Activated gamma-delta T cell treated with Interleukin-2 at 50 U/mL for 16 hours (primary cell): ENCODE measurements around the gene TOX2.

ENCODE experiments used
- DNase-seq: peaks from one replicate; pipeline ENCODE4 v3.0.0-alpha.2; 2020

The TOX2 gene

DNA sequence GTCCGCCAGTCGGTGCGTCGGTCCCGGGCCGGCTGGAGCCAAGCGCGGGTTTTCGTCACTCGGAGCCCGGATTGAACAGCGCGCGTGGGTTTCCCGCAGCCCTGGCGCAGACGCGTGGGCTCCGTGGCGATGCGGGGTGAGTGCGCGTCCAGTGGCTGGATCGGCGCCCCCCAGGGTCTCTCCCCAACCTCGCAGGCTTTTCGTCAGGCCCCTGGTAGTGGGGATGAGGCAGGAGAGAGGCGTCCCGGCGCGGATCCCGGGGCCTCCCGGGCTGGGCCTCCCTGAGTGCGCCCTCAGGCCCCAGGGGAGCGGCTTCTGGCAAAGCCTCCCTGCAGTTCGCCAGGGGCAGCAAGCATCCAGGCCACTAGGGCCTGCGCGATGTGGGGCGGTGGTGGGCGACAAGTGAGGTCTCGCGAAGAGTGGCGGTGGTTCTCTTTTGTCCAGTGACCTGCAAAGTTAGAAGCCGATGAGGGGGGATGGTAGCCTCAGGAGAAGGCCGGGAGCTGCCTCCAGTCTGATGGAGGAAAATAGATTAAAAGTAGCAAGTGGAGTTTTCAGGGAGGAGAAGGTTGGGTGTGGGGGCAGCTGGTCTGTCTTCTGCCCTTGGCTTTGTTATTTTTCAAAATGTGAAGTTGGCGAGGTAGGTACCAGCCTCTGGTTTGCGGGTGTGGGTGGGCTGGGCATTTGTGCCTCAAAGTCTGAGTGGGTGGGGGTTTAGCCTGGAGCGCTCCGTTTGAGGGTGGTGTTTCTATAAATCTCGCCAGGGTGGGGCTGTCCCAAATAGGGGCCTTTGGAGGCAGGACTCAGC is 1.6 kb downstream of the TOX2 start:
- no peak for DNase-seq

DNA sequence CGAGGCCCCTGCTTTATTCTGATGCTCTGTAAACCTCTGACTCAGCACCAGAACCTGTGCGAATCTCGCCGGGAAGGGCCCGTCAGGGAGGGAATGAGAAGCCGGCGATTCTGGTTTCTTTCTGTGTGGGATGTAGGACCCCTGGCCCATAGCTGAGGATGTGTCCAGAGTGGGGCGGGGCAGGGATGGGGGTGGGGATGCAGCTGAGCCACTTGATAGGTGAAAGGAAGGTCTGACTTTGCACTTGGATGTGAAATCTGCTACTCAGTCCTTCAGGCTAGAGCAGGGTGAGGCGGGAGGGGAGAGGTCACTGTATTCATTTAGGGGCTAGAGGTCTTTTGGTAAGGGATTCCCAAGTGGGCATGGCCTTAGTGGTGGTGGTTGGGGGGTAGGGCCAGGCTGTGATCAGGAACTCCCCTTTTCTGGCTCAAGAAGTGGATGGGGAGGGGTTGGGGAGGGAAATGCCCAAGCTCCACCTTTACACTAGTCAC is 2.3 kb downstream of the TOX2 start:
- DNase-seq: no peak

- DNase-seq: no peak
Observed at GRCh38 chr20:43917380-43917779, 2.7 kb downstream of the TOX2 start.

DNA sequence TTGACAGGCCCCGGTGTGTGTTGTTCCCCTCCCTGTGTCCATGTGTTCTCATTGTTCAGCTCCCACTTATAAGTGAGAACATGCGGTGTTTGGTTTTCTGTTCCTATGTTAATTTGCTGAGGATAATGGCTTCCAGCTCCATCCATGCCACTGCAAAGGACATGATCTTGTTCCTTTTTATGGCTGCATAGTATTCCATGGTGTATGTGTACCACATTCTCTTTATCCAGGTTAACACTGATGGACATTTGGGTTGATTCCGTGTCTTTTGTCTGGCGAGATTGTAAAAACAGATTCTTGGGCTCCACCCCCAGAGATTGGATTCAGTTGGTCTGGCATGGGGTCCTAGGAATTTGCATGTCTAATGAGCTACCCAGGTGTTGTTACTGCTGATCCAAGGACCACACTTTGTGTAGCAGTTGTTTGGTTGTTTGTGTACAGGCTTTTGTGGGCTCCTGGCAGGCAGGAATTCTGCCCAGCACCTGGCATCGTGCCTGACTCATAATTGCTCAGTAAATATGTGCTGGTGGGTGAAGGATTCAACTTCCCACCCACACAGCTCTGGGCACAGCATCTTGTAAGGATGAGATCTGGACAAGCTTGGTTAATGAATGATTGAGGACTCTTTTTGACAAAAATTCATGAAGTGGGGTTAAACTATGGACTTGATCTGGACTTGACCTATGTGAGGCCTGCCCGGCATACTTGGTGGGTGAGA is 5.2 kb downstream of the TOX2 start:
- no peak for DNase-seq

- DNase-seq: no peak
Observed at GRCh38 chr20:43920797-43921196, 6.1 kb downstream of the TOX2 start.

- DNase-seq: no peak
Observed at GRCh38 chr20:43921227-43921780, 6.7 kb downstream of the TOX2 start.

DNA sequence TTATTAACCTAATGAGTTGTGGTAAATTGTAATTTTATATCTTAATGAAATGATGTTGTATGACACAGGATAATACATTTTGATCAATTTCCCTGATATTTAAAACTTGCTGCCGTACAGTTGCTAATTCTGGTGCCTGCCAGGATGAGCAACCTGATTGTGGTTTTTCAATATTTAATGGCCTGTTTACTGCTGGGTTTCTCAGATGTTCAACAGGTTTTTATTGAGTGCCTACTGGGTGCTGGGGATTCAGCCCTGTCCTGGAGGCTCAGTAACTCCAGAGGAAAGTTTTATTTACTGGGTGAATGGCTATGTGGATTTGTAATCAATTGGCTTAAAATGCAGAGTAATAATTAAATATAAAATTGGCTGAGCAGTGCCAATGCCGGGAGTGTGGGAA is 8.0 kb downstream of the TOX2 start:
- no peak for DNase-seq

DNA sequence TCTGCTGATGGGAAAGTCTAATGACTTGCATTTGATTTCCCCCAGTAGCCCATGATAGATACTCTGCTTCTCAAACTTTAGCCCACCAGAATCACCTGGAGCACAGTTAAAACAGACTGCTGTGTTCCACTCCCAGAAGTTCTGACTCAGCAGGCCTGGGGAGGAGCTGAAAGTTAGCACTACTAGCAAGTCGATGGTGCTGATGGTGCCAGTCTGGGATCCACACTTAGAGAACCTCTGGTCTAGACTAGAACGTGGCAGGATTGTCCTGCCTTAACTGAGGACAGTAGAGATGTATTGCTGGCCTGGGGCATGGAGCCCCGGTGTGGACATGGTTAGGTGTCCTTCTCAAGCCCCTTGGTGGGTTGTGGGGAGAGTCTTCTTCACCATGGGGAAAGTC is 8.7 kb downstream of the TOX2 start:
- no peak for DNase-seq

- DNase-seq: no peak
Observed at GRCh38 chr20:43923917-43924316, 9.3 kb downstream of the TOX2 start.

- peak; percentile 28 for DNase-seq
Observed at GRCh38 chr20:43925215-43925614, 10.6 kb downstream of the TOX2 start.

DNA sequence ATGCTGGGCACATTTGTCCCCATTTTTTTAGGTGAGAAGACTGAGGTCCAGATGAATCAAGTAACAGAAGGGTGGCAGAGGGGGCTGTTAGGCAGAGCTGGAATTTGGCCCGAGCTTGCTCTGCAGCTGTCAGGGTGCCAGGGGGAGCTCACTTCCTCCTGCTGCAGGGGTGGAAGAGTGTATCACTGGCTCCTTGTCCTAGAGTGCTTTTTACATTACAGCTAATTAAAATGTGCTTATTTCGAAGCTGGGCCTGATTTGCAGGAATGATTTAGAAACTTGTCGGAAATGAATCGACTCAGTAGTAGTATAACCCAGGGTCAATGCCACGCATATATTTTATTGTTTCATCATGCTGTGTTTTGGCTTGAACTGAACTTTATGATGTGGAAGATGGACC is 11.1 kb downstream of the TOX2 start:
- peak; percentile 34 for DNase-seq

- DNase-seq: no peak
Observed at GRCh38 chr20:43926287-43927050, 11.8 kb downstream of the TOX2 start.

DNA sequence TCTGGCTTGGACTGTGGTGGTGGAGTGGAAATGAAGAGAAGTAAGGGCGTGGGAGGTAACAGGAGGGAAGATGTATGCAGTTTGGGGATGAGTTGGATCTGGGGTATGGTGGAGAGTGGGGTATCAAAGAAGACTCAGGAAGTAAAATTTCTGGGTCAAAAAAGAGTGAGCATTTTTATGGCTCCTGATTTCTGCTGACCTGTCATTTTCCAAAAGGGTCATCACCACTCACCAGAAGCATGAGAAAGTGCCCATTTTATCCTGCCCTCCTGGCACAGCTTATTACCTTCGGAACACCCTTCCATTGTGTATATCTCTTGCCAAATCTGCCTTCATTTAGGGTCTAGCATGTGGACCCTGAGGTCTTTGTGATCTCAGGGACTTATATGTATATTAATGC is 17.3 kb downstream of the TOX2 start:
- DNase-seq: no peak

DNA sequence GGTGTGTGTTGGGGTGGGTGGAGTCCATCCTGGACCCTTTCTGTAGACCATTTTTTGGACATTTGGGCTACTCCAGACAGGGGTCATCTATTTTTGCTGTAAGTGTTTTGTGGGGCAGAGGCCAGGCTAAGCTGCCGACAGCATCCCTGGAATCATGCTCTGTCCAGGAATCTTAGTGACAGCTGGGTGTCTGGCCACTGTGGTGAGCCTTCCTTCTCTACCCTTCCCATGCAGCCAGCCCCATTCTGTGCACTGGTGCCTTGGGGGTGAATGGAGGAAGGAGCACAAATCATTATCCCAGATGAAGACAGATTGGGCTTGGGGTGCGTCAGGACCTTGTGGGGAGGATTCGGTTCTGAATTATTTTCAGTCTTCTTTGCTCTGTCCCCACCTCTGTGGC is 20.2 kb downstream of the TOX2 start:
- DNase-seq: no peak

DNA sequence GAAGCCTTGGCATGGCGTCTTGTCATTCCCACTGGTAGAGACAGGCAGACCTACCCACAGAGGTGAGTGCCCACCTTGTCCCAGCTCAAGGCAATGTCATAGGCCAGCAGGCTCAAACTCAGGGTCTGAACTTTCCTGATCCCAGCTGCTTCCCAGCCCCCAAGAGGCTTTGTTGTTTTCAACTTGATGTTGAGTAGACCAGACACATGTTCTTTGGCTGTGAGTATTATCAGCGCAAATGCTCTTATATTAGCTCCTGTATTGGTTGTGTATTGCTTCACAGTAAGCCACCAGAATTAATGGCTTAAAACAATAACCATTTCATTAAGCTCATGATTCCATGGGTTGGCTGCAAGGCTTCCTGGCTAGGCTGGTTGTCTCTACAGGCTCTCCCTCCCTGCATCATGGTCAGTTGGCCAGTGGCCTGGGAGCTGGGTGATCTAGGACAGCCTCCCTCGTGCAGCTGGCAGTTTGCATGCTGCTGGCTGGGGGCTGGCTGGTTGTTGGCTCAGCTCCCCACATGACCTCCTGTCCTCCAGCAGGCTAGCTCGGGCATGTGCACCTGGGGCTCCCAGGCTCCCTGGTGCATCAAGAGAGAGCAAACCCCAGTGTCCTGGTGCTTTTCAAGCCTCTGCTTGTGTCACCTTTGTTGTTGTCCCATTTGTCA is 21.6 kb downstream of the TOX2 start:
- DNase-seq: no peak

GRCh38 chr20:43936805-43937204 is 22.2 kb downstream of the TOX2 start:
- DNase-seq: no peak

- no peak for DNase-seq
Observed at GRCh38 chr20:43937591-43937990, 22.9 kb downstream of the TOX2 start.

- DNase-seq: no peak
Observed at GRCh38 chr20:43938017-43938655, 23.5 kb downstream of the TOX2 start.

- DNase-seq: no peak
Observed at GRCh38 chr20:43938932-43939761, 24.5 kb downstream of the TOX2 start.

GRCh38 chr20:43939762-43940121 is 25.1 kb downstream of the TOX2 start:
- no peak for DNase-seq

GRCh38 chr20:43940518-43941225 is 26.0 kb downstream of the TOX2 start:
- DNase-seq: no peak
